Gastroesophageal sphincter (tissue), 3 donors: ENCODE measurements around the gene TAB2.

Experiments used
- CTCF ChIP-seq, 4 experiments: fragments of 200-600 bp in 2 of 4; fragments of 450-650 bp in 2 of 4; sonication (generic) in 1 of 4; IDR thresholded peaks; one replicate each; pipeline ENCODE4 v1.5.1; 2017 to 2019; ENCODE audit warnings: antibody characterized with exemption in 4 of 4, mild to moderate bottlenecking in 2 of 4, moderate library complexity in 2 of 4
- EP300 ChIP-seq: sonication (generic); formaldehyde crosslinking; IDR thresholded peaks from one replicate; pipeline ENCODE4 v1.6.1; 2017; ENCODE audit warnings: antibody characterized with exemption, mild to moderate bottlenecking
- POLR2AphosphoS5 ChIP-seq: sonication (generic); formaldehyde crosslinking; IDR thresholded peaks from one replicate; pipeline ENCODE4 v1.6.1; 2017; ENCODE audit warnings: antibody characterized with exemption

- TF ChIP-seq CTCF (IDR thresholded peaks at IDR 0.05), result no peak
- no peak for TF ChIP-seq EP300
- TF ChIP-seq POLR2AphosphoS5, result no peak
Observed at GRCh38 chr6:149422581-149422980, 105.1 kb downstream of the TAB2 start.
